ENCODE data around the gene BFSP2.
A peak's percentile ranks its signal among the peaks of the same experiment; 100 is the strongest.
"Not testable (repeated sequence)": the region's sequence is repeated elsewhere in the genome, so short reads cannot be mapped to it uniquely, and the experiment has no call there.

BFSP2 gene

DNA sequence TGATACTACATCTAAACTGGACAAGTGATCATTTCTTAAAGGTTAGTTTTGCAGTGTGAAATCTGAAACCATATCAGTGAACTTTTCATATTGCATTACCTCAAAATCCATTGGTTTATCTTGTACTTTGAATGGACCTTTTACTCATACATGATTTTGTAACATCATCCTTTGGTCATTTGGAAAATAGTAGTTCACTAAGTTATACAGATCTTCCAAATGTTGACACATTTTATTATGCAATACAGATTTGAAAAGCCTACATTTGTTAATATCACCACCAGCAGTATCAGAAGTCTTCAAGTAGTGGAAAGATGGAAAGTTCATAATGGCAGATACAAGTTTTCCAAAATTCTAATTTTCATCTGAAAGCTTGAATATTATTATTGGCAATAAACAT, 109.6 kb downstream of the BFSP2 start:
- DNase-seq, result no peak
- no peak overlapping the region for H3K27ac ChIP-seq
- no peaks in the 10 kb centered on the region for H3K27me3 ChIP-seq (replicated peaks)
- no peak overlapping the region for H3K4me3 ChIP-seq (ENCODE audit: low read depth, low read length)
- in situ Hi-C loops (cut with HindIII; ENCODE audit: low pct_ligation_motif_present, low sequenced_read_pairs), result no loop called here
- TF ChIP-seq, protein P1, sequence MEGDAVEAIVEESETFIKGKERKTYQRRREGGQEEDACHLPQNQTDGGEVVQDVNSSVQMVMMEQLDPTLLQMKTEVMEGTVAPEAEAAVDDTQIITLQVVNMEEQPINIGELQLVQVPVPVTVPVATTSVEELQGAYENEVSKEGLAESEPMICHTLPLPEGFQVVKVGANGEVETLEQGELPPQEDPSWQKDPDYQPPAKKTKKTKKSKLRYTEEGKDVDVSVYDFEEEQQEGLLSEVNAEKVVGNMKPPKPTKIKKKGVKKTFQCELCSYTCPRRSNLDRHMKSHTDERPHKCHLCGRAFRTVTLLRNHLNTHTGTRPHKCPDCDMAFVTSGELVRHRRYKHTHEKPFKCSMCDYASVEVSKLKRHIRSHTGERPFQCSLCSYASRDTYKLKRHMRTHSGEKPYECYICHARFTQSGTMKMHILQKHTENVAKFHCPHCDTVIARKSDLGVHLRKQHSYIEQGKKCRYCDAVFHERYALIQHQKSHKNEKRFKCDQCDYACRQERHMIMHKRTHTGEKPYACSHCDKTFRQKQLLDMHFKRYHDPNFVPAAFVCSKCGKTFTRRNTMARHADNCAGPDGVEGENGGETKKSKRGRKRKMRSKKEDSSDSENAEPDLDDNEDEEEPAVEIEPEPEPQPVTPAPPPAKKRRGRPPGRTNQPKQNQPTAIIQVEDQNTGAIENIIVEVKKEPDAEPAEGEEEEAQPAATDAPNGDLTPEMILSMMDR (IDR thresholded peaks at IDR 0.05; ENCODE audit: low read depth, low read length, missing control alignments), result no peak
- H3K36me3 ChIP-seq (replicated peaks), result no peaks in the 10 kb centered on the region

DNA sequence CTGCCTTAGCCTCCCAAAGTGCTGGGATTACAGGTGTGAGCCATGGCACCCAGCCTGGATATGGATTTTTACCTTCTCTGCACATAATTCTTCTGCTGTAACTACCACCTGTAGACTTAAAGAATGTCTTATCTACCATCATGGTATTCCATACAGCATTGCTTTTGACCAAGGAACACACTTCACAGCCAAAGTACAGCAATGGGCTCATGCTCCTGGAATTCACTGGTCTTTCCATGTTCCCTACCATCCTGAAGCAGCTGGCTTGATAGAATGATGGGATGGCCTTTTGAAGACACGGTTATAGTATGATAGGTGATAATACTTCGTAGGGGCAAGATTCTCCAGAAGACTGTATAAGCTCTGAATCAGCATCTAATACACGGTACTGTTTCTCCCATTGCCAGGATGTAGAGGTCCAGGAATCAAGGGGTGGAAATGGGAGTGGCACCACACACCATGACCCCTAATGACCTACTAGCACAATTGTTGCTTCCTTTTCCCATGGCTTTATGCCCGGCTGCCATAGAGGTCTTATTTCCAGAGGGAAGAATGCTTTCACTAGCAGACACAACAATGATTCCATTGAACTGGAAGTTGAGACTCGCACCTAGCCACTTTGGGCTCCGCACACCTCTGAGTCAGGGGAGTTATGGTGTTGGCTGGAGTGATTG, 112.7 kb downstream of the BFSP2 start:
- in situ Hi-C loops (cut with HindIII; ENCODE audit: low pct_ligation_motif_present, low sequenced_read_pairs), result no loop called here
- H3K4me3 ChIP-seq (ENCODE audit: low read depth, low read length), result no peak overlapping the region
- no peak overlapping the region for H3K27ac ChIP-seq
- no peak for DNase-seq
- no peaks in the 10 kb centered on the region for H3K27me3 ChIP-seq (replicated peaks)
- TF ChIP-seq, protein P1 (IDR thresholded peaks at IDR 0.05; ENCODE audit: low read depth, low read length, missing control alignments), result no peak
- H3K36me3 ChIP-seq (replicated peaks), result no peaks in the 10 kb centered on the region

- no peak for DNase-seq
- no peak overlapping the region for H3K4me3 ChIP-seq (ENCODE audit: low read depth, low read length)
Measured at GRCh38 chr3:133514418-133514817, 114.6 kb downstream of the BFSP2 start.

GRCh38 chr3:133515127-133515526, 115.3 kb downstream of the BFSP2 start:
- DNase-seq, result no peak
- Histone ChIP-seq H3K36me3 (replicated peaks) (no peaks in the 10 kb centered on the region), H3K27me3 (replicated peaks) (no peaks in the 10 kb centered on the region), H3K27ac (no peak overlapping the region), H3K4me3 (ENCODE audit: low read depth, low read length) (no peak overlapping the region)
- TF ChIP-seq, protein P1 (IDR thresholded peaks at IDR 0.05; ENCODE audit: low read depth, low read length, missing control alignments), result no peak
- in situ Hi-C loops (cut with HindIII; ENCODE audit: low pct_ligation_motif_present, low sequenced_read_pairs), result no loop called here

More at GRCh38 chr3:133514418-133514817, 114.6 kb downstream of the BFSP2 start:
- H3K27me3 ChIP-seq (replicated peaks), result no peaks in the 10 kb centered on the region
- TF ChIP-seq, protein P1 (IDR thresholded peaks at IDR 0.05; ENCODE audit: low read depth, low read length, missing control alignments), result no peak
- in situ Hi-C loops (cut with HindIII; ENCODE audit: low pct_ligation_motif_present, low sequenced_read_pairs), result no loop called here
- H3K36me3 ChIP-seq (replicated peaks), result no peaks in the 10 kb centered on the region
- no peak overlapping the region for H3K27ac ChIP-seq

- Histone ChIP-seq H3K27me3 (replicated peaks) (no peaks in the 10 kb centered on the region), H3K4me3 (ENCODE audit: low read depth, low read length) (no peak overlapping the region), H3K27ac (no peak overlapping the region), H3K36me3 (replicated peaks) (no peaks in the 10 kb centered on the region)
- in situ Hi-C loops (cut with HindIII; ENCODE audit: low pct_ligation_motif_present, low sequenced_read_pairs), result no loop called here
- DNase-seq, result no peak
- TF ChIP-seq, protein P1 (IDR thresholded peaks at IDR 0.05; ENCODE audit: low read depth, low read length, missing control alignments), result no peak
Measured at GRCh38 chr3:133520286-133520685, 120.4 kb downstream of the BFSP2 start.

DNA sequence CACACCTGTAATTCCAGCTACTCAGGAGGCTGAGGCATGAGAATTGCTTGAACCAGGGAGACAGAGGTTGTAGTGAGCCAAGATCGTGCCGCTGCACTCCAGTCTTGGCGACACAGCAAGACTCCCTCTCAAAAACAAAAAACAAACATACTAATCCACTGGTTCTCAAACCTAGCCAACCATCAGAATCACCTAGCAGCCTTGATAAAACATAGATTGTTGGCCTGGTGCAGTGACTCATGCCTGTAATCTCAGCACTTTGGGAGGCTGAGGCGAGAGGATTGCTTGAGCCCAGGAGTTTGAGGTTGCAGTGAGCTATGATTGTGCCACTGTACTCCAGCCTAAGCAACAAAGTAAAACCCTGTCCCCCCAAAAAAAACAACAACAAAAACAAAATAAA, 121.1 kb downstream of the BFSP2 start:
- DNase-seq, result peak; percentile 20
- H3K36me3 ChIP-seq (replicated peaks); H3K27me3 ChIP-seq (replicated peaks); in situ Hi-C loops (cut with HindIII; ENCODE audit: low pct_ligation_motif_present, low sequenced_read_pairs); H3K27ac ChIP-seq; H3K4me3 ChIP-seq (ENCODE audit: low read depth, low read length): not testable (repeated sequence)
